Neural cell (in vitro differentiated cells): Measurements from ENCODE around the gene BICD1. TPM values are rescaled to one million over a fixed set of nuclear protein-coding genes. Genes with fewer than 3 reads are reported as not detected.

Experiments used
- H2AFZ ChIP-seq: fragments of 200-600, 300-800 bp; sonication (generic), shearing (Covaris generic); 2 replicates; pipeline ENCODE4 v1.6.0; 2014; ENCODE audit warnings: low read depth, mild to moderate bottlenecking, antibody characterized with exemption, low read length, moderate library complexity
- H3F3A ChIP-seq: fragments of 200-600 bp; shearing (Covaris generic); 2 replicates; pipeline ENCODE4 v1.6.1; 2016; ENCODE audit warnings: mild to moderate bottlenecking, moderate library complexity, mixed read lengths, antibody characterized with exemption, low read length; ENCODE audit not compliant: insufficient read depth, poor library complexity, severe bottlenecking
- H3K27ac ChIP-seq: fragments of 200-600, 300-800 bp; sonication (generic), shearing (Covaris generic); 2 replicates; pipeline ENCODE4 v1.5.1; 2014; ENCODE audit warnings: mild to moderate bottlenecking, low read length, moderate library complexity
- H3K27me3 ChIP-seq: fragments of 300-800, 200-600 bp; sonication (generic), shearing (Covaris generic); 2 replicates; pipeline ENCODE4 v1.6.0; 2014; ENCODE audit warnings: mild to moderate bottlenecking, low read depth, low read length, moderate library complexity; ENCODE audit not compliant: insufficient read depth
- H3K36me3 ChIP-seq: fragments of 300-800, 200-600 bp; sonication (generic), shearing (Covaris generic); 2 replicates; pipeline ENCODE4 v1.5.1; 2014; ENCODE audit warnings: mild to moderate bottlenecking, antibody characterized with exemption, low read length, moderate library complexity; ENCODE audit not compliant: insufficient read depth
- H3K4me2 ChIP-seq: fragments of 300-800, 200-600 bp; sonication (generic), shearing (Covaris generic); 2 replicates; pipeline ENCODE4 v1.6.0; 2014; ENCODE audit warnings: mild to moderate bottlenecking, low read length
- H3K4me3 ChIP-seq: fragments of 300-800, 200-600 bp; sonication (generic), shearing (Covaris generic); 2 replicates; pipeline ENCODE4 v1.5.1; 2014; ENCODE audit warnings: mild to moderate bottlenecking, low read length, moderate library complexity
- H3K79me2 ChIP-seq: fragments of 200-600 bp; shearing (Covaris generic); replicated peaks from 2 replicates; pipeline ENCODE4 v1.6.0; 2014; ENCODE audit warnings: mild to moderate bottlenecking, low read length, moderate library complexity; ENCODE audit not compliant: insufficient read depth
- H3K9ac ChIP-seq: fragments of 300-800, 200-600 bp; sonication (generic), shearing (Covaris generic); 2 replicates; pipeline ENCODE4 v1.6.1; 2016; ENCODE audit warnings: mild to moderate bottlenecking, low read length, mixed read lengths
- H3K9me2 ChIP-seq: fragments of 200-600 bp; shearing (Covaris generic); 2 replicates; pipeline ENCODE4 v1.6.1; 2016; ENCODE audit warnings: mild to moderate bottlenecking, low read length, mixed read lengths; ENCODE audit not compliant: insufficient read depth
- H3K9me3 ChIP-seq: fragments of 200-600, 300-800 bp; sonication (generic), shearing (Covaris generic); 2 replicates; pipeline ENCODE4 v1.6.1; 2016; ENCODE audit warnings: mild to moderate bottlenecking, mixed run types, low read length, moderate library complexity, mixed read lengths
- H4K20me1 ChIP-seq: fragments of 200-600 bp; shearing (Covaris generic); 2 replicates; pipeline ENCODE4 v1.6.1; 2016; ENCODE audit warnings: mild to moderate bottlenecking, mixed run types; ENCODE audit not compliant: insufficient read depth
- EP300 ChIP-seq: fragments of 450-650 bp; conservative IDR thresholded peaks from 2 replicates; pipeline ENCODE4 v1.6.1; 2014; ENCODE audit warnings: antibody characterized with exemption, mild to moderate bottlenecking, moderate library complexity; ENCODE audit not compliant: poor library complexity, severe bottlenecking
- EZH2 ChIP-seq: fragments of 200-600, 300-800 bp; shearing (Covaris generic), sonication (generic); IDR thresholded peaks from 2 replicates; pipeline ENCODE4 v1.6.1; 2014; ENCODE audit warnings: antibody characterized with exemption, low read length, borderline replicate concordance, mild to moderate bottlenecking; ENCODE audit not compliant: insufficient read depth, poor library complexity, severe bottlenecking
- MXI1 ChIP-seq: fragments of 450-650 bp; conservative IDR thresholded peaks from 2 replicates; pipeline ENCODE4 v1.6.1; 2014; ENCODE audit warnings: antibody characterized with exemption, mild to moderate bottlenecking; ENCODE audit not compliant: poor library complexity, severe bottlenecking
- POLR2AphosphoS5 ChIP-seq: IDR thresholded peaks from 2 replicates; pipeline ENCODE4 v1.6.1; 2012
- RAD21 ChIP-seq: fragments of 450-650 bp; conservative IDR thresholded peaks from 2 replicates; pipeline ENCODE4 v1.6.1; 2014; ENCODE audit warnings: antibody characterized with exemption, mild to moderate bottlenecking, moderate library complexity
- SMC3 ChIP-seq: fragments of 450-650 bp; conservative IDR thresholded peaks from 2 replicates; pipeline ENCODE4 v1.6.1; 2014; ENCODE audit warnings: antibody characterized with exemption, mild to moderate bottlenecking, moderate library complexity; ENCODE audit not compliant: poor library complexity
- TAF1 ChIP-seq: IDR thresholded peaks from 2 replicates; pipeline ENCODE4 v1.6.1; 2012; ENCODE audit warnings: low read depth
- polyA plus RNA-seq: library from polyadenylated mRNA; depleted of rRNA; stranded (reverse); fragments of >200 nt; gene quantifications from 2 replicates; pipeline ENCODE4 v1.2.3, GENCODE V29; 2014
- small RNA-seq, 3 experiments: library from RNA; depleted of rRNA; stranded (forward); fragments of <200 nt; gene quantifications; one replicate each; pipeline ENCODE3, GENCODE V24; 2012
- TF ChIP-seq, protein P1 (sequence below): IDR thresholded peaks from 2 replicates; pipeline ENCODE4 v1.6.1; 2012; ENCODE audit warnings: borderline replicate concordance
- TF ChIP-seq, protein P2 (sequence below): fragments of 450-650 bp; IDR thresholded peaks from 2 replicates; pipeline ENCODE4 v1.5.1; 2014; ENCODE audit warnings: antibody characterized with exemption, mild to moderate bottlenecking, moderate library complexity; ENCODE audit not compliant: poor library complexity, severe bottlenecking

The BICD1 gene
- polyA plus RNA-seq, 1 donor from 2014 or later = 41.1 TPM

DNA sequence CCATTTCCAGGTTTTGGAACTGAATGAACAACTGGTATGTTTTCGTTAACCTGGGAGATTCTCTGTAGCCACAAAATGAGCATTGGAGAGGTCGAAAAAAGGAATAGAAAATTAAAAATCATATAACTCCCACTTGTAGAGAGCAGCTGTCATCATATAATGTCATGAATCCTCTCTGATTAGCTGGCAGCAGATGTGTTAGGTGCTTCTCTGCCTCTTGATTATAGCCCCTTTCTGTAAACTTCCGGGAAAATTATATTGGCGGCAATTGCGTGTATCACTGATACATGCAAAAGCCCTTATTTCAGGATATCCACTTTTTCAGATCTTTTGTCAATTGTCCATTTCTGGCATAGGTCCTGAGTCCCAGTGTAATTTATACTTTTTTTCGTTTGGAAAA, 324.4 kb downstream of the BICD1 start:
- no peaks in the 10 kb centered on the region for H3K9me2 ChIP-seq
- H3K4me3 ChIP-seq = no peak overlapping the region
- no peaks in the 10 kb centered on the region for H3K9me3 ChIP-seq
- H3F3A ChIP-seq = no peaks in the 10 kb centered on the region
- TF ChIP-seq RAD21 (no peak), TAF1 (no peak), EZH2 (no peak), EP300 (no peak), SMC3 (no peak), POLR2AphosphoS5 (no peak), MXI1 (no peak)
- TF ChIP-seq, protein P1, sequence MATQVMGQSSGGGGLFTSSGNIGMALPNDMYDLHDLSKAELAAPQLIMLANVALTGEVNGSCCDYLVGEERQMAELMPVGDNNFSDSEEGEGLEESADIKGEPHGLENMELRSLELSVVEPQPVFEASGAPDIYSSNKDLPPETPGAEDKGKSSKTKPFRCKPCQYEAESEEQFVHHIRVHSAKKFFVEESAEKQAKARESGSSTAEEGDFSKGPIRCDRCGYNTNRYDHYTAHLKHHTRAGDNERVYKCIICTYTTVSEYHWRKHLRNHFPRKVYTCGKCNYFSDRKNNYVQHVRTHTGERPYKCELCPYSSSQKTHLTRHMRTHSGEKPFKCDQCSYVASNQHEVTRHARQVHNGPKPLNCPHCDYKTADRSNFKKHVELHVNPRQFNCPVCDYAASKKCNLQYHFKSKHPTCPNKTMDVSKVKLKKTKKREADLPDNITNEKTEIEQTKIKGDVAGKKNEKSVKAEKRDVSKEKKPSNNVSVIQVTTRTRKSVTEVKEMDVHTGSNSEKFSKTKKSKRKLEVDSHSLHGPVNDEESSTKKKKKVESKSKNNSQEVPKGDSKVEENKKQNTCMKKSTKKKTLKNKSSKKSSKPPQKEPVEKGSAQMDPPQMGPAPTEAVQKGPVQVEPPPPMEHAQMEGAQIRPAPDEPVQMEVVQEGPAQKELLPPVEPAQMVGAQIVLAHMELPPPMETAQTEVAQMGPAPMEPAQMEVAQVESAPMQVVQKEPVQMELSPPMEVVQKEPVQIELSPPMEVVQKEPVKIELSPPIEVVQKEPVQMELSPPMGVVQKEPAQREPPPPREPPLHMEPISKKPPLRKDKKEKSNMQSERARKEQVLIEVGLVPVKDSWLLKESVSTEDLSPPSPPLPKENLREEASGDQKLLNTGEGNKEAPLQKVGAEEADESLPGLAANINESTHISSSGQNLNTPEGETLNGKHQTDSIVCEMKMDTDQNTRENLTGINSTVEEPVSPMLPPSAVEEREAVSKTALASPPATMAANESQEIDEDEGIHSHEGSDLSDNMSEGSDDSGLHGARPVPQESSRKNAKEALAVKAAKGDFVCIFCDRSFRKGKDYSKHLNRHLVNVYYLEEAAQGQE = no peak
- TF ChIP-seq, protein P2, sequence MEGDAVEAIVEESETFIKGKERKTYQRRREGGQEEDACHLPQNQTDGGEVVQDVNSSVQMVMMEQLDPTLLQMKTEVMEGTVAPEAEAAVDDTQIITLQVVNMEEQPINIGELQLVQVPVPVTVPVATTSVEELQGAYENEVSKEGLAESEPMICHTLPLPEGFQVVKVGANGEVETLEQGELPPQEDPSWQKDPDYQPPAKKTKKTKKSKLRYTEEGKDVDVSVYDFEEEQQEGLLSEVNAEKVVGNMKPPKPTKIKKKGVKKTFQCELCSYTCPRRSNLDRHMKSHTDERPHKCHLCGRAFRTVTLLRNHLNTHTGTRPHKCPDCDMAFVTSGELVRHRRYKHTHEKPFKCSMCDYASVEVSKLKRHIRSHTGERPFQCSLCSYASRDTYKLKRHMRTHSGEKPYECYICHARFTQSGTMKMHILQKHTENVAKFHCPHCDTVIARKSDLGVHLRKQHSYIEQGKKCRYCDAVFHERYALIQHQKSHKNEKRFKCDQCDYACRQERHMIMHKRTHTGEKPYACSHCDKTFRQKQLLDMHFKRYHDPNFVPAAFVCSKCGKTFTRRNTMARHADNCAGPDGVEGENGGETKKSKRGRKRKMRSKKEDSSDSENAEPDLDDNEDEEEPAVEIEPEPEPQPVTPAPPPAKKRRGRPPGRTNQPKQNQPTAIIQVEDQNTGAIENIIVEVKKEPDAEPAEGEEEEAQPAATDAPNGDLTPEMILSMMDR = no peak
- no peak overlapping the region for H2AFZ ChIP-seq
- H3K36me3 ChIP-seq = no peaks in the 10 kb centered on the region
- H3K27ac ChIP-seq = no peak overlapping the region
- H3K9ac ChIP-seq = no peak overlapping the region
- H3K4me2 ChIP-seq = no peak overlapping the region
- no peaks in the 10 kb centered on the region for H3K79me2 ChIP-seq
- no peaks in the 10 kb centered on the region for H4K20me1 ChIP-seq
- H3K27me3 ChIP-seq = no peaks in the 10 kb centered on the region

Small RNA genes within 50 kb of the gene (small RNA-seq; reads per million reads assigned to genes)
- gene AC048344.2 (0 reads per million in 3 experiments), gene AC048344.3 (0 reads per million in 3 experiments), gene RF00019 (0 to 1.2 (median 0) reads per million in 3 experiments)

Other genes with a start within 250 kb of the BICD1 start
- gene RESF1, start 147.4 kb upstream of the BICD1 start, polyA plus RNA-seq = 37.0 and 57.5 TPM in 2 replicates